Left kidney (tissue), 2 donors: ENCODE results near the gene ADAM23. TPM values are rescaled to one million over a fixed set of nuclear protein-coding genes. Genes with fewer than 3 reads are reported as not detected.
A peak's percentile ranks its signal among the peaks of the same experiment; 100 is the strongest.

Experiments
- DNase-seq: peaks from one replicate; pipeline ENCODE4 v3.0.0-alpha.2; 2013
- polyA plus RNA-seq: library from polyadenylated mRNA; unstranded; fragments of 120-200 nt; gene quantifications from one replicate; pipeline ENCODE4 v1.2.1, GENCODE V29; 2013; ENCODE audit not compliant: insufficient read length

The ADAM23 gene
- polyA plus RNA-seq, 1 donor = 6.9 TPM

- no peak for DNase-seq
Measured at GRCh38 chr2:206502729-206503128, 59.4 kb downstream of the ADAM23 start.

- DNase-seq = no peak
Measured at GRCh38 chr2:206511283-206511682, 68.0 kb downstream of the ADAM23 start.

- DNase-seq = no peak
Measured at GRCh38 chr2:206512999-206513398, 69.7 kb downstream of the ADAM23 start.

- no peak for DNase-seq
Measured at GRCh38 chr2:206515580-206515979, 72.2 kb downstream of the ADAM23 start.

GRCh38 chr2:206518997-206519396 lies 75.7 kb downstream of the ADAM23 start:
- DNase-seq = no peak

- no peak for DNase-seq
Measured at GRCh38 chr2:206520450-206520849, 77.1 kb downstream of the ADAM23 start.

GRCh38 chr2:206521115-206521514 lies 77.8 kb downstream of the ADAM23 start:
- DNase-seq = no peak

- DNase-seq = no peak
Measured at GRCh38 chr2:206521612-206522011, 78.3 kb downstream of the ADAM23 start.

GRCh38 chr2:206526416-206526815 lies 83.1 kb downstream of the ADAM23 start:
- DNase-seq = no peak

- no peak for DNase-seq
Measured at GRCh38 chr2:206527153-206527552, 83.8 kb downstream of the ADAM23 start.

GRCh38 chr2:206530727-206531126 lies 87.4 kb downstream of the ADAM23 start:
- DNase-seq = no peak

- DNase-seq = peak; percentile 6
Measured at GRCh38 chr2:206531996-206532543, 88.7 kb downstream of the ADAM23 start.

GRCh38 chr2:206533977-206534376 lies 90.6 kb downstream of the ADAM23 start:
- no peak for DNase-seq

GRCh38 chr2:206535260-206535986 lies 92.1 kb downstream of the ADAM23 start:
- no peak for DNase-seq

- no peak for DNase-seq
Measured at GRCh38 chr2:206540757-206541156, 97.4 kb downstream of the ADAM23 start.

- no peak for DNase-seq
Measured at GRCh38 chr2:206543073-206543472, 99.7 kb downstream of the ADAM23 start.

- no peak for DNase-seq
Measured at GRCh38 chr2:206548383-206548782, 105.1 kb downstream of the ADAM23 start.

GRCh38 chr2:206555721-206556120 lies 112.4 kb downstream of the ADAM23 start:
- no peak for DNase-seq

- peak; percentile 17 for DNase-seq
Measured at GRCh38 chr2:206556357-206556949, 113.1 kb downstream of the ADAM23 start.

- DNase-seq = no peak
Measured at GRCh38 chr2:206557321-206557720, 114.0 kb downstream of the ADAM23 start.

GRCh38 chr2:206558492-206558891 lies 115.2 kb downstream of the ADAM23 start:
- DNase-seq = no peak

GRCh38 chr2:206561962-206562361 lies 118.6 kb downstream of the ADAM23 start:
- DNase-seq = no peak

GRCh38 chr2:206562375-206562774 lies 119.0 kb downstream of the ADAM23 start:
- DNase-seq = no peak

GRCh38 chr2:206563374-206563773 lies 120.0 kb downstream of the ADAM23 start:
- no peak for DNase-seq
